A673 (cell line): ENCODE measurements around the gene DDX51. TPM values are rescaled to one million over a fixed set of nuclear protein-coding genes. Genes with fewer than 3 reads are reported as not detected.
"Not testable (repeated sequence)": the region's sequence is repeated elsewhere in the genome, so short reads cannot be mapped to it uniquely, and the experiment has no call there.

Source experiments
- BruUV-seq: library from RNA; stranded (reverse); fragments of 400-500 nt; replicated peaks from 2 replicates; lab custom pipeline; 2021; lab: Mats Ljungman, UMichigan
- CTCF ChIA-PET: fragments of 300-600 bp; sonication (Branson Sonifier 250); formaldehyde crosslinking; loops from one replicate; lab custom pipeline; 2022; ENCODE audit warnings: antibody characterized with exemption; lab: Charles Lee
- POLR2A ChIA-PET: fragments of 300-600 bp; sonication (Branson Sonifier 250); formaldehyde crosslinking; loops from one replicate; lab custom pipeline; 2022; ENCODE audit warnings: antibody characterized with exemption; ENCODE audit not compliant: low non-redundant PET; lab: Charles Lee
- DNase-seq: peaks from one replicate; pipeline ENCODE4 v3.0.0-alpha.2; 2015; ENCODE audit warnings: low spot score
- H3K27ac ChIP-seq: fragments of 200-600 bp; sonication (generic); 2 replicates; pipeline ENCODE4 v1.5.1; 2016; ENCODE audit warnings: mixed run types, low read depth, mild to moderate bottlenecking, mixed read lengths, antibody characterized with exemption, low read length; ENCODE audit not compliant: poor library complexity, severe bottlenecking
- H3K27me3 ChIP-seq: fragments of 200-600 bp; sonication (generic); replicated peaks from 2 replicates; pipeline ENCODE4 v1.6.1; 2017; ENCODE audit warnings: mixed run types, low read depth, mild to moderate bottlenecking, mixed read lengths, antibody characterized with exemption, low read length; ENCODE audit not compliant: insufficient read depth, poor library complexity
- H3K36me3 ChIP-seq: fragments of 200-600 bp; sonication (generic); 2 replicates; pipeline ENCODE4 v1.6.1; 2016; ENCODE audit warnings: mixed run types, mild to moderate bottlenecking, mixed read lengths, antibody characterized with exemption, low read length; ENCODE audit not compliant: insufficient read depth, poor library complexity, severe bottlenecking
- H3K4me1 ChIP-seq: fragments of 200-600 bp; sonication (generic); 2 replicates; pipeline ENCODE4 v1.6.1; 2017; ENCODE audit warnings: mixed run types, mild to moderate bottlenecking, mixed read lengths, antibody characterized with exemption, low read length; ENCODE audit not compliant: insufficient read depth, poor library complexity, severe bottlenecking
- H3K4me3 ChIP-seq: fragments of 200-600 bp; sonication (generic); 2 replicates; pipeline ENCODE4 v1.5.1; 2016; ENCODE audit warnings: low read depth, mixed run types, mild to moderate bottlenecking, mixed read lengths, low read length; ENCODE audit not compliant: poor library complexity, severe bottlenecking
- H3K9me3 ChIP-seq: fragments of 200-600 bp; sonication (generic); 2 replicates; pipeline ENCODE4 v1.6.1; 2016; ENCODE audit warnings: mixed run types, low read depth, mild to moderate bottlenecking, mixed read lengths, antibody characterized with exemption, low read length; ENCODE audit not compliant: poor library complexity, severe bottlenecking
- CTCF ChIP-seq: fragments of 300-800, 200-600 bp; sonication (generic); conservative IDR thresholded peaks from 2 replicates; pipeline ENCODE4 v1.5.1; 2017; ENCODE audit warnings: low read depth, mild to moderate bottlenecking, antibody characterized with exemption, low read length, moderate library complexity, mixed read lengths
- EZH2 ChIP-seq: fragments of 200-600 bp; sonication (generic); IDR thresholded peaks from 2 replicates; pipeline ENCODE4 v1.6.1; 2017; ENCODE audit warnings: borderline replicate concordance, low read depth, mild to moderate bottlenecking, mixed read lengths, antibody characterized with exemption, low read length; ENCODE audit not compliant: poor library complexity, severe bottlenecking
- intact Hi-C: fragments of 100-400 bp; cut with micrococcal nuclease; formaldehyde crosslinking; loops from one replicate; pipeline ENCODE4 v1.10.0; 2022; ENCODE audit not compliant: unreplicated experiment
- total RNA-seq: library from RNA; stranded (reverse); gene quantifications from 2 replicates; pipeline ENCODE4 v1.2.3, GENCODE V29; 2021

The DDX51 gene
- total RNA-seq, 1 experiment from 2014 or later: 38.9 TPM

DNA sequence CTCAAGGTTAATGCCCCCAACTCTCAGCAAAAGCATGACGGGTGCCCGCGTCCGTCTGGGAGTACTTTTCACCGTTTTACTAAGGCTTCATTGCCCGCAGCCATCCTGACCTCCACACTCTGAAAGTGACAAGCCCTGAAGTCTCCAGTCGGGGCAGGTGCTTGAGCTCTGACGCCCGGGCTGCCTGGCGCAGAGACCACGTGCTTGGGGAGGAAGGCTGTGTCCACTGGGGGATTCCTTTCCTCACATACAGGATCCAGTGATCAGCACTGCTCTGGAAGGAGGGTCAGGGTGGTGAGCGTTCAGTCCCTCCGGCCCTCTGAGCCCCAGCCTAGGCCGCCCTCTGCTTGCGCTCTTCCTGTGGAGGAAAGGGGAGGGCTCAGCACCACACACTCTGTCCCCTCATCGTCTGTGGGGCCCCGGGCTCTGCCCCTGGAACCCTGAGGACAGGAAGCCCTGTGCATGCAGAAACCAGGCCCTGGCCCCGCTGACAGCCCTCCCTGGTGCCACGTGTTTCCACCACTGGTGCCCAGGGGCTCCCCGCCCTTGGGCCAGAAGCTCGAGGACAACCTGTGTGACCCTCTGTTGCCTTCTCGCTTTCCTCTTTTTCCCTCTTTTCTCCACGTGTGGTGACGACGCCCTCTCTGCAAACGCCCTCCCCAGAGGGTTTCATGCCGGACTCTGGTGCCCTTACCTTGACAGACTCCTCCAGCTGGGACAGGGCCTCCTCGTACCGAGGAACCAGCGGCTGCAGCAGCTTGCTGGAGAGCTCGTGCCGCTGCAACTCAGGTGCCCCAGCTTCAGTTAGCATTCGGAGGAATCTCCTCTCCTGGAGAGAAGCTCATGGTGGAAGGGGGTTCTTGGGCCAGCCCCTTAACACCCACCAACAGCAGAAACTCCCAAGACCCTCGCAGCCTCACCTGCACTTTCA, 4.9 kb downstream of the DDX51 start:
- intact Hi-C loops: no loop called here
- Histone ChIP-seq H3K4me3 (no peak overlapping the region), H3K27me3 (no peaks in the 10 kb centered on the region), H3K36me3 (peaks cover 29% of the 10 kb centered on the region), H3K4me1 (no peaks in the 10 kb centered on the region), H3K27ac (no peak overlapping the region), H3K9me3 (no peaks in the 10 kb centered on the region)
- ChIA-PET CTCF (no interaction called here), POLR2A (no interaction called here)
- DNase-seq: no peak
- BruUV-seq: no TSS peak
- no peak for TF ChIP-seq EZH2
- no peak for TF ChIP-seq CTCF

DNA sequence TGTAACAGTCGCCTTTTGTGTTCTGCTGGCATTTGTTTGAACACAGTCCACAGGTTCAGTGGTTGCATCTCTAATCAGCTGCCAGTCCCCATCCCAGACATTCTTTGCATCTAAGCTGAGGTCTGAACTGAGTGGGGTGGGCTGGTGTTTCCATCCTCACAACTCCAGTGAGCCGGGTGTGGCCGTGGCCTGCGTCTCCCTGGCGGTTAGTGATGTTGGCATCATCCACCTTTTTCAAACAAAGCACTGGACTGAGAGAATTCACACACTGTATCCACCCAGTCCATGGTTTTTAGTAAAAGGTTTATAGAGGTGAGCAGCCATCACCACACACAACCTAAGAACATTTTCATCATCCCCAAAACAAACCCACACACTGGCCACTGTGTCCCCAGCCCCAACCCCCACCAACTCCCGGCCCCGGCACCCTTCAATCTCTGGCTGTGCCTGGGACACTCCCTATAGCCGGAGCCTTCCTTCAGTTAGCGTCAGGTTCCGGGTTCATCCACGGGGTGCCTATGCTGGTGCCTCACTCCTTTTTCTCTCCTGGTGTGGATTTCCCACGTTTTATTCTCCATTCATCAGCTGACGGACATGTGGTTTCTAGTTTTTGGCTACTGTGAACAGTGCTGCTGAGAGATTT, 6.5 kb downstream of the DDX51 start:
- Histone ChIP-seq H3K27me3 (no peaks in the 10 kb centered on the region), H3K36me3 (peaks cover 29% of the 10 kb centered on the region), H3K9me3 (no peaks in the 10 kb centered on the region), H3K27ac (no peak overlapping the region), H3K4me3 (no peak overlapping the region), H3K4me1 (no peaks in the 10 kb centered on the region)
- no peak for DNase-seq
- POLR2A ChIA-PET: interaction anchor here (0.6 kb wide), 1 partner anchor 453 kb away, joined by 3 read pairs; no protein-coding TSS in a partner anchor
- CTCF ChIA-PET: no interaction called here
- no TSS peak for BruUV-seq
- TF ChIP-seq CTCF (no peak), EZH2 (no peak)
- intact Hi-C loops: no loop called here

GRCh38 chr12:132136226-132136625, 7.9 kb downstream of the DDX51 start:
- H3K4me3 ChIP-seq, POLR2A ChIA-PET, intact Hi-C loops, DNase-seq, BruUV-seq, H3K4me1 ChIP-seq, H3K9me3 ChIP-seq, H3K27ac ChIP-seq, H3K27me3 ChIP-seq: not testable (repeated sequence)
- peaks cover 17% of the 10 kb centered on the region for H3K36me3 ChIP-seq
- CTCF ChIA-PET: interaction anchor here (0.6 kb wide), 1 partner anchor 57 kb away, joined by 3 read pairs; no protein-coding TSS in a partner anchor

GRCh38 chr12:132134653-132135183, 9.4 kb downstream of the DDX51 start:
- DNase-seq, POLR2A ChIA-PET, H3K4me3 ChIP-seq, BruUV-seq, H3K36me3 ChIP-seq, H3K4me1 ChIP-seq, H3K27ac ChIP-seq, H3K27me3 ChIP-seq, CTCF ChIA-PET, H3K9me3 ChIP-seq: not testable (repeated sequence)
- intact Hi-C loops: loop anchor here (5.0 kb wide), 1 partner anchor 37 kb away; no protein-coding TSS in a partner anchor
